ENCODE results near the gene TMEM239.

Gene TMEM239

GRCh38 chr20:2837221-2837960 is 21.2 kb downstream of the TMEM239 start:
- no peak for TF ChIP-seq L3MBTL2 (conservative IDR thresholded peaks at IDR 0.05)
- no peak for TF ChIP-seq FOXA1 (IDR thresholded peaks at IDR 0.05)
- no peak for TF ChIP-seq CTBP1 (IDR thresholded peaks at IDR 0.05; ENCODE audit: borderline replicate concordance)
- no peak for TF ChIP-seq LEF1 (IDR thresholded peaks at IDR 0.05; ENCODE audit: borderline replicate concordance)
- no peak for TF ChIP-seq BHLHE40 (IDR thresholded peaks at IDR 0.05; ENCODE audit: borderline replicate concordance)
- TF ChIP-seq TARDBP (IDR thresholded peaks at IDR 0.05) = no peak
- no peak for TF ChIP-seq FOXK2 (IDR thresholded peaks at IDR 0.05)
- TF ChIP-seq ZNF384 (IDR thresholded peaks at IDR 0.05) = no peak
- TF ChIP-seq NFRKB (IDR thresholded peaks at IDR 0.05) = no peak
- no peak for TF ChIP-seq PKNOX1 (IDR thresholded peaks at IDR 0.05)
- ChIA-PET CTCF (no interaction called here), POLR2A (no interaction called here)
- DNase-seq (ENCODE audit: extremely low spot score) = no peak

- TF ChIP-seq NFRKB (IDR thresholded peaks at IDR 0.05) = no peak
- no peak for TF ChIP-seq PKNOX1 (IDR thresholded peaks at IDR 0.05)
- no peak for TF ChIP-seq BHLHE40 (IDR thresholded peaks at IDR 0.05; ENCODE audit: borderline replicate concordance)
- TF ChIP-seq HDGF (IDR thresholded peaks at IDR 0.05; ENCODE audit: borderline replicate concordance) = no peak
- TF ChIP-seq FOXM1 (IDR thresholded peaks at IDR 0.05; ENCODE audit: borderline replicate concordance) = no peak
- TF ChIP-seq L3MBTL2 (conservative IDR thresholded peaks at IDR 0.05) = no peak
- TF ChIP-seq TARDBP (IDR thresholded peaks at IDR 0.05) = no peak
- TF ChIP-seq ZNF384 (IDR thresholded peaks at IDR 0.05) = no peak
- TF ChIP-seq ARNT (IDR thresholded peaks at IDR 0.05) = no peak
- TF ChIP-seq SP1 (IDR thresholded peaks at IDR 0.05) = no peak
- TF ChIP-seq ELF4 (IDR thresholded peaks at IDR 0.05) = no peak
- no peak for TF ChIP-seq FOXA1 (IDR thresholded peaks at IDR 0.05)
- TF ChIP-seq CTBP1 (IDR thresholded peaks at IDR 0.05; ENCODE audit: borderline replicate concordance) = no peak
- TF ChIP-seq LEF1 (IDR thresholded peaks at IDR 0.05; ENCODE audit: borderline replicate concordance) = no peak
- TF ChIP-seq SUZ12 (IDR thresholded peaks at IDR 0.05) = no peak
- TF ChIP-seq FOXK2 (IDR thresholded peaks at IDR 0.05) = no peak
- DNase-seq (ENCODE audit: extremely low spot score) = no peak
- CTCF ChIA-PET = no interaction called here
- POLR2A ChIA-PET = interaction anchor here (1.2 kb wide), 1 partner anchor 65 kb away, joined by 3 read pairs; no protein-coding TSS in a partner anchor
Observed at GRCh38 chr20:2838170-2838797, 22.1 kb downstream of the TMEM239 start.

- CTCF ChIA-PET = no interaction called here
- no peak for TF ChIP-seq ELF4 (IDR thresholded peaks at IDR 0.05)
- TF ChIP-seq LEF1 (IDR thresholded peaks at IDR 0.05; ENCODE audit: borderline replicate concordance) = no peak
- TF ChIP-seq CTBP1 (IDR thresholded peaks at IDR 0.05; ENCODE audit: borderline replicate concordance) = no peak
- no peak for TF ChIP-seq SP1 (IDR thresholded peaks at IDR 0.05)
- TF ChIP-seq FOXM1 (IDR thresholded peaks at IDR 0.05; ENCODE audit: borderline replicate concordance) = no peak
- TF ChIP-seq TARDBP (IDR thresholded peaks at IDR 0.05) = no peak
- TF ChIP-seq PKNOX1 (IDR thresholded peaks at IDR 0.05) = no peak
- no peak for TF ChIP-seq HDGF (IDR thresholded peaks at IDR 0.05; ENCODE audit: borderline replicate concordance)
- no peak for TF ChIP-seq ZNF384 (IDR thresholded peaks at IDR 0.05)
- no peak for TF ChIP-seq BHLHE40 (IDR thresholded peaks at IDR 0.05; ENCODE audit: borderline replicate concordance)
- no peak for TF ChIP-seq FOXK2 (IDR thresholded peaks at IDR 0.05)
- TF ChIP-seq ARNT (IDR thresholded peaks at IDR 0.05) = no peak
- no peak for TF ChIP-seq L3MBTL2 (conservative IDR thresholded peaks at IDR 0.05)
- TF ChIP-seq NFRKB (IDR thresholded peaks at IDR 0.05) = no peak
- TF ChIP-seq SUZ12 (IDR thresholded peaks at IDR 0.05) = no peak
- TF ChIP-seq FOXA1 (IDR thresholded peaks at IDR 0.05) = no peak
- DNase-seq (ENCODE audit: extremely low spot score) = no peak
- POLR2A ChIA-PET = interaction anchor here (1.0 to 1.2 kb wide), 2 partner anchors 66 to 77 kb away, joined by 3 read pairs; no protein-coding TSS in a partner anchor
Observed at GRCh38 chr20:2838847-2839671, 22.9 kb downstream of the TMEM239 start.

GRCh38 chr20:2839732-2840137 is 23.6 kb downstream of the TMEM239 start:
- ChIA-PET CTCF (no interaction called here), POLR2A (interaction anchor here (1.0 to 1.3 kb wide), 3 partner anchors 39 to 154 kb away, joined by 3 to 4 read pairs (median 3); no protein-coding TSS in a partner anchor)
- no peak for TF ChIP-seq CTBP1 (IDR thresholded peaks at IDR 0.05; ENCODE audit: borderline replicate concordance)
- TF ChIP-seq ELF4 (IDR thresholded peaks at IDR 0.05) = no peak
- TF ChIP-seq TARDBP (IDR thresholded peaks at IDR 0.05) = no peak
- TF ChIP-seq BHLHE40 (IDR thresholded peaks at IDR 0.05; ENCODE audit: borderline replicate concordance) = no peak
- TF ChIP-seq HDGF (IDR thresholded peaks at IDR 0.05; ENCODE audit: borderline replicate concordance) = no peak
- TF ChIP-seq FOXK2 (IDR thresholded peaks at IDR 0.05) = no peak
- no peak for TF ChIP-seq SUZ12 (IDR thresholded peaks at IDR 0.05)
- no peak for TF ChIP-seq L3MBTL2 (conservative IDR thresholded peaks at IDR 0.05)
- TF ChIP-seq SP1 (IDR thresholded peaks at IDR 0.05) = no peak
- no peak for TF ChIP-seq FOXA1 (IDR thresholded peaks at IDR 0.05)
- TF ChIP-seq PKNOX1 (IDR thresholded peaks at IDR 0.05) = no peak
- no peak for TF ChIP-seq LEF1 (IDR thresholded peaks at IDR 0.05; ENCODE audit: borderline replicate concordance)
- no peak for TF ChIP-seq ARNT (IDR thresholded peaks at IDR 0.05)
- TF ChIP-seq NFRKB (IDR thresholded peaks at IDR 0.05) = no peak
- no peak for TF ChIP-seq ZNF384 (IDR thresholded peaks at IDR 0.05)
- DNase-seq (ENCODE audit: extremely low spot score) = no peak

Measured in HEK293T (cell line).